HG02763 (cell line): ENCODE results near the gene DPM3.
"Not testable (repeated sequence)": the region's sequence is repeated elsewhere in the genome, so short reads cannot be mapped to it uniquely, and the experiment has no call there.

ENCODE experiments used
- ATAC-seq: cut with Tn5 transposase; IDR thresholded peaks from one replicate; pipeline ENCODE4 v1.9.1; 2021; ENCODE audit warnings: mild to moderate bottlenecking, moderate library complexity; ENCODE audit not compliant: unreplicated experiment

DPM3 gene

DNA sequence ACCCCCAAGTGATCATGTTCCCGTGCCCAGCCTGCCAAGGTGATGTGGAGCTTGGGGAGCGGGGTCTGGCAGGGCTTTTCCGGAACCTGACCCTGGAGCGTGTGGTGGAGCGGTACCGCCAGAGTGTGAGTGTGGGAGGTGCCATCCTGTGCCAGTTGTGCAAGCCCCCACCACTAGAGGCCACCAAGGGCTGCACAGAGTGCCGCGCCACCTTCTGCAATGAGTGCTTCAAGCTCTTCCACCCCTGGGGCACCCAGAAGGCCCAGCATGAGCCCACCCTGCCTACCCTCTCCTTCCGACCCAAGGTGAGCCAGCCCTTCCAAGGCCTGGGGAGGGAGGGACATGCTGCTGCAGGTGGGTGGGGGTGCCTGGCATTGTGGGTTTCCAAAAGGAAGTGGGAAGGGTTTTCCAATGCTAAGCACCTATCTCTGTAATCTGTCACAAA is 35.6 kb upstream of the DPM3 start:
- ATAC-seq = no peak

DNA sequence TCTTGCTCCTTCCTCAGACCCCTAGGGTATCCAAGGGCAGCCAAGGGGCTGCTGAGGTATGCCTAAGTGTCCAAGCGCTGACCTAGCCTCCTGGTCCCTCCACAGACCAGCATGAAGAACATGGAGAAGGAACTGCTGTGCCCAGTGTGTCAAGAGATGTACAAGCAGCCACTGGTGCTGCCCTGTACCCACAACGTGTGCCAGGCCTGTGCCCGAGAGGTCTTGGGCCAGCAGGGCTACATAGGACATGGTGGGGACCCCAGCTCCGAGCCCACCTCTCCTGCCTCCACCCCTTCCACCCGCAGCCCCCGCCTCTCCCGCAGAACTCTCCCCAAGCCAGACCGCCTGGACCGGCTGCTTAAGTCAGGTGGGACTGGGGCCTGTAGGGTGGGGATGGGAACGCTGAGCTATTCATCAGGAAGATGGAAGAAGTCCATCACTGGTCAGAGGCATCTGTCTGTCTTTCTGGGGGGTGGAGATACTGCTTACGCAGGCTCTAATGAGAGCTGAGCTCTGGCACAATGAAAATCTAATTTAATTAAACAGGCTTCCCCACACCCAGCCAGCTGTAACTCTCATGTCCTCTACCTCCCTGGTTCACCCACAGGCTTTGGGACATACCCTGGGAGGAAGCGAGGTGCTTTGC is 35.1 kb upstream of the DPM3 start:
- no peak for ATAC-seq

DNA sequence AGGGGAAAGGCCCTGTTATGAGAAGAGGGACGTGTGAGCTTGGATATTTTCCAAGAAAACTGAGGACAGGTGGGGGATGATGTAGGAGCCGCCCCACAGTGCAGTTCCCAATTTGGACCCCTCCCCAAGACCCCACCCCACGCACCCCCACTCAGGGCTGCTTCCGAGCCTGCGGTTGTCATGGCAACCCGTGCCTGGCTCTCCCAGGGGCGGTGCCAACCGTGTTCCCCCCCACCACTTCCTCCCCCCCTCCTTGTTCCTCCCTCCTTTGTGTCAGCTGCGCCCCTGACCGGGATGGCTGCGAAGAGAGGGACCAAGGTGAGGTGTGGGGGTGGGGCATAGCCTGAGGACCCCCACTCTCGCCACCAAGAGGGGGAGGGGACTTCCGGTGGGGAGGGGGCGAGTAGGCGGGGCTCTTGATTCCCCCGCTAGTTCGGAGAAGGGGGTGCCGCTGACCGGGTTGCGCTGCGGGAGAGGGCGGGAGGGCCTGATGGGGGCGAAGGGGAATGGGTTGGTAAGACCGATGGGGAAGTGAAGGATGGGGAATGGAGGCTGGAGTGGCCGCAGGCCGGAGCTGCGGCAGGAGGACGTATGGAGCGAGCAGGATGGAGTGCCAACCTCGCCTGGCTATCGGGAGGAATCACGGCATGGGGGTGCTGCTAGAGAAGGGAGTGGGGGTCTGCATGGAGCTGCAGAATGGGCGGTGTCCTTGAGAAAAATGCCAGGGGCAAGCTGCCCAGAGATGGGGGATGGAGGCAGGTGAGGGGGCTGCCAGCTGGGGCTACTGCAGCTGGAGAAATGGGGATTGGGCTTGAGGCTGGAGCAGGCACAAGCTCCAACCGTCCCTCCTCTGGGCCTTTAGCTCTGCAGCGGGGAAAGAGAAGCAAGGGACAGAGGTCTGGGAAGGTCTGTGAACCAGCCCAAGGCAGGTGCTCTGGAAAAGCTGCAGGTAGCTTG is 34.3 kb upstream of the DPM3 start:
- no peak for ATAC-seq

DNA sequence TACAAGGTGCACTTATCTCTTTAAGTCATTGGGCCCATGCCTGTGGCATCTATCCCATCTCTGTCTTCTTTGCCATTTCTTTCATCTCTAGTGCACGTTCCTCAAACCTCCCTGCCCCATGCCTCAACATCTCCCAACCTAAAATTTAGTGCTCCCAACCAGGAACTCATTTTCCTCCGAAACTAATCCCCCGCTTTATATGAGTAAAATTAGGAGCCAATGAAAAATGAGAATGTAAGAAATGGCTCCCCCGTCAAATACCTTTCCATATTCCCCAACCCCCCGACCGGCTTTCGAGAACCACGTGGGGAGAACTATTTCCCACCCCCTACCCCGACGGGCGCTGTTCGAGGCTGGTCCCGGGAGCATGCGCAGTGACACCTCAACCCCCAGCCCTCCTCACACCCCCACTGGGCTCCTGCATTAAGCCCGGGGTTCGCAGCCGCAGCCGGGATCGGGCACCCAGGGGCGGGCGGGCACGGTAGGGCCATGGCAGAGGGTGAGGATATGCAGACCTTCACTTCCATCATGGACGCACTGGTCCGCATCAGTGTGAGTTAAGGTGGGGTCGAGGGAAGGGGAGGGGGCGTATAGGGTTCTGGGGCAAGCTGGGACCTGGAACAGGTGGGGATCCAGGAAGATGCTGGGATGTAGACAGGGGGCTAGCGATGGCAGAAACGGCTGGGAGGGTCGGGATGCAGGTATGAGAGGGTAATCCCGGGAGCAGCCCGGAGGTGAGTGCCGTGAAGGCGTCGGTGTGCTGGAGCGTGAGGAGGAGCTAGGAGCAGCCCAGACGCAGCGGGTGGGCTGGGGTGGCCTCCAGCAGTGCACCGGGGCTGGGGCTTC is 33.4 kb upstream of the DPM3 start, which contains the start of gene TRIM46:
TRIM46 (plus strand) TSS at position 372 of the 846 bp plus-strand sequence; CDS start at position 490, 118 bp downstream.
- no peak for ATAC-seq

DNA sequence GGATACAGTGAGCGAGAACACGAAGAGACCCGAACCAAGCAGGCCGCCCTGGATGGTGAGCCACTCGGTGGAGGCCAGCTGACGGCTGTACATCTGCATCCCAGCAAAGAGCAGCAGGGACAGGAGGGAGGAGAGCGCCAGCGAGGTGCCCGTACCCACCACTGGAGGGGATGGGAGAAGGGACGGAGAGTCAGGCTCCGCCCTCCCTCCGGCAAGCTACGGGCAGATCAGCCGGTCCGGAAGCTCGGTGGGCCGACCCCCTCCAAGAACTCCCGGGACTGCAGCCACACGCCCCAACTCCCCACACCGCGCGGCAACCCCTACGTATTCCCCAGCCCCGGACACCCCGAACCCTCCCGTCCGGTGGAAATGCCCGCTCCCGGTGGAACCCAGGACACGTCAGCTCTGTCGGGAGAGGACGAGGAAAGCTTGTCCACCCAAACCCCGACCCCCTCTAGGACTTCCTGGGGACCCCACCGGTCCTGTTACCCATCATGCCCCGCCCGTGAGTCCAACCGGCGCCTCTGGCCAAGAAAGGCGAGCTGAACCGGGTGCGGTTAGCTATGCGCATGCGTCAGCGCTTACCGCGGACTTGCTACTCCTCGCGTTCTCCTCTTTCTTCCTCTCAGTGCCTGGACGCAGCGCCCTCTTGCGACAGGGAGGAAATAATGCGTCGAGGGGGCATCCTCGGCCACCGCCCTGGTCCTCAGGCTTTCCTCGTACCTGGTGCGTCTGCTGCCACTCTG is 32.6 kb upstream of the DPM3 start, which contains the start of gene KRTCAP2:
KRTCAP2 (minus strand) TSS at position 573 of the 746 bp plus-strand sequence; CDS start at position 493, 80 bp downstream.
- ATAC-seq = peak; percentile 86

DNA sequence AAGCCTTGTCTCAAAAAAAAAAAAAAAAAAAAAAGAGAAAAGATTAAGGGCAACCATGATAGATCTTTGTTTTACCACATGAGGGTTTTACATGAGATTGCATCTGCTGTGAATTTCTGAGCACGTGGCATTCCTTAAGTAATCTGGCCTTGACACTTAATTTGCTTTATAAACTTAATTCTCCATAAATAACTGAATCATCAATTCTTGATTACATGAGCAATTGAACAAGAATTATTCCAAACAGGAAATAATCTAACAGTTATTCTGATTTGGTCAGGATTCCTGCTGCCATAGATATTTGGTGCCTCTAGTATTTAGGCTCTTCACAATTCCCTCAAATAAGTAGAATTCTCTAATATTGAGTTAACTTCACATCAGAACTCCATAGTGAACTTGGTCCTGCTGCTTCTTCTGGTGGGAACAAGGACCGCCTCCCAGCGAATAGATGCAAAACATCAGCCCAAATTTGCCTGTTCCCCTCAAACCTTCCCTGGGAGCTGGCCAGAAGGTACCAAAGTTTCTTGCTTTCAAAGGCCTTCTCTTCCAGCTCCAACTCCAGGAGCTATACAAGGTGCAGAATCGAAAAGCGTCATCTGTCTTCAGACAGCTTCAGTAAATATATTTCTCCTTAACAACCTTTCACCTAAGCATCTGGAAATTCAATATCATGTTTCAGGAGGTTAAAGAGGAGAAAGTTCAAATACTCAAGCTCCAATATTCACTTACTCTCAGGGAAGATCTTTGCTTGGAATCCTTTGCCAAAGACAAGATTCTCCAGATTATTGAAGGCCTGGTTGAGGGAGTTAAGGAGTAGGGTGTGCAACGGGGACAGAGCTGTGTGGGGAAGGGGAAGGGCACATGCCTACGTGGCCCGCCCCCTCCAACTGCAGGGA is 31.8 kb upstream of the DPM3 start:
- ATAC-seq = peak; percentile 5

DNA sequence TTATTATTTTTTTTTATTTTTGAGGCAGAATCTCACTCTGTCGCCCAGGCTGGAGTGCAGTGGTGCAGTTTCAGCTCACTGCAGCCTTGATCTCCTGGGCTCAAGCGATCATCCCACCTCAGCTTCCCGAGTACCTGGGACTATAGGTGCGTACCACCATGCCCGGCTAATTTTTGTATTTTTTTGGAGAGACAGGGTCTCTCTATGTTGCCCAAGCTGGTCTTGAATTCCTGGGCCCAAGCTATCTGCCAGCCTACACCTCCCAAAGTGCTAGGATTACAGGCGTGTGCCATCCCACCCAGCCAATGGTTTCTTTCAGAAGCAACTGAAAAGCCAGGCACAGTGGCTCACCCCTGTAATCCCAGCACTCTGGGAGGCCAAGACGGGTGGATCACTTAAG is 30.5 kb upstream of the DPM3 start:
- ATAC-seq = no peak

DNA sequence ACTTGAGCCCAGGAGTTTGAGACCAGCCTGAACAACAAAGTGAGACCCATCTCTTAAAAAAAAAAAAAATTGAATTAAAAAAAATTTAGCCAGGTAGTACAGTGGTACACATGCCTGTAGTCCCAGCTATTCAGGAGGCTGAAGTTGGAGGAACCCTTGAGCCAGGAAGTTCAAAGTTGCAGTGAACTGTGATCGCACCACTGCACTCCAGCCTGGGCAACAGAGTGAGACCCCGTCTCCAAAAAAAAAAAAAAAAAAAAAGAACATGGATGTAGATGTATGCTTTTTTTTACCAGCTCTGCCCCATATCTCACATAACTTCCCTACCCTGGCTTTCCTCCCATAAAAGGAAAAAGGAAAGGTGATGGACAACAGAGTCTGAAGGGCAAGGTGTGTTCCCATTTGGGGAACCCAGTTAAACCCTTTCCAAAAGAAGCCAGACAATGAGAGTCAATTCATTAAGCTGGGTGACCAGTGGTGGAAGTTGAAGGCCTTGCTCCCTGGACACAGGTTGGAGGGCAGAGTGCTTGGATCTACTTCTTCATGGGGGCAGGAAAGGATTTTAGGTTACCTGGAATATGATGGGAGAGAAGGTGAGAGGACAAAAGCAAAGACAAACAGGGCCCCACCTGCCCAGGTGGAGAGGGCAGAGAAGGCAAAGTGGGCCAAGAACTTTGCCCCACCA is 29.9 kb upstream of the DPM3 start:
- ATAC-seq = no peak

DNA sequence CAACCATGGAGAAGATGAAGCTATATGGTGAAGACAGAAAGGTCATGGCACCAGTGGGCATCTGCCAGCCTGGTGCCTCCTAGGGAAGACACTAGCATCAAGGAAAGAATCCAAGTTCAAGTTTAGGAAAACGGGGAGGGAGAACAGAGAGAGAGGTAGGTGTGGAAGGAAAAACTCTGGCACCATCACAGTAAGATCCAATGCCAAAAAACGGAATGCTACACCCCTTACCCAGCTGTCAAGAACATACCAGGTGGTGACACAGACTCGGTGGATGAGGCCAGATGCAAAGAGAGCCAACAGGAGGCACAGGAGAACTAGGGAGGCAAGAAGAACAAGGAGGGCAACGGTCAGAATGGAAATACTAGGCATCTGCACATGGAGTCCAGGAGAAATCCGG is 29.2 kb upstream of the DPM3 start:
- no peak for ATAC-seq

DNA sequence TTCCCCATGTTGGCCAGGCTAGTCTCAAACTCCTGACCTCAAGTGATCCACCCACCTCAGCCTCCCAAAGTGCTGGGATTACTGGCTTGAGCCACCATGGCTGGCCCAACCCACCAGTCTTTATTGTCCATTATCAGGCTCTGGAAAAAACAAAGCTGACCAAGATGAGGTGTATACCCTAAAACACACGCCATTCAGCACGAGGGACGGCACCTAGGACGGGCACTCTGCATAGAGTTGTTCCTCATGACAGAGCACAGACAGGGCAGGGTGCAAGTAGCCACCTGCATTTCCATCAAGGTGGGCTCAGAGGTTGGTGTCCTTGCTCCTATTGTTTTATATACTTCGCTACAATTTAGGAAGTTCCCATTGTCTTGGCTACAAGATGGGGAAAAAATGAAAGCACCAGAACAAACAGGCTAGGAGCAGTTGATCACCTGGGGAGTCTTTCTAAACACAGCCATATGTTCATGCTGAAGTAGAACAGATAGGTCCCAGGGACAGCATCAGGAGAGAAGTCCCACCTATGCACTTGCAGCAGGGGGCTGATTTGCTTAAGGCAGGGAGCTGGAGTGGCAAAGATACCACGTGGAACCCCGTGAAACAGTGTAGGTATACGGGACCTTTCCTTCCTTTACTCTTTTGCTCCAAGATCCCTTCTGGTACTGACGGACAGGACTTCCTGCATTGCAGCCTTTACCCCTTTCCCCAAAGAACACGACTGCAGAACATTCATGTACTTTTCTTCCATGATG is 28.3 kb upstream of the DPM3 start:
- no peak for ATAC-seq

- not testable (repeated sequence) for ATAC-seq
Observed at GRCh38 chr1:155168105-155168445, 27.7 kb upstream of the DPM3 start.

- ATAC-seq = no peak
Observed at GRCh38 chr1:155167166-155168104, 27.1 kb upstream of the DPM3 start.

DNA sequence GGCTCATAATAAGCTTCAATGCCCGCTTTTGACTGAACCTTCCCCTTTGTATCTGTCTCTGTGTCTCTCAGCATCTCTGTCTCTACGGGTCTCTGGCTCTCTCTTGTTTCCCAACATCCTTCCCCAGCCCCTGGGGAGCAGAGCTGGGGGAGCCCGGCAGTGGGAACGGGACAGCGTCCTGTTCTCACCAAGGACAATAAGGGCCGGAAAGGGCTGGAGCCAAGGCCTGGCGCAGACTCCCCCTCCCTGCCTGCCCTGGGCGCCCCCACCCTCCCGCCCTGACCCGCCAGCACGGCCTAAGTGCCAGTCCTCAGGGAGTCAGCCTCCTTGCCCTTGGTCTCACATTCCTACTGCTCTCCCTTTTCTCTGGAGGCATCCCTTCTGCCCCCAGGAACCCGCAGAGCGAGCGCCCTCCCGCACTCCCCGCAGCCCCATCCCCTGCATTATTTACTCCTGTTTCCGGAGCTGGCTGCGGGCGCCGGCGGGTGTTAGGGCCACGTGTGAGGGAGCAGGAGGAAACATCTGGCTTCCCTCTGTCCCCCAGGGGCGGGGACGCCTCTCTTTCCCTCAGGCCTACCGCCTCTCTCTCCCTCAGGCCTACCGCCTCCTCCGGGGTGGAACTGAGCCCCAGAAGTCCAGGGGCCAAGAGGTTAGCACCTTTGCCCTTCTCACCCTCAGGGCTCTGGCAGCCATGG is 26.3 kb upstream of the DPM3 start:
- no peak for ATAC-seq

DNA sequence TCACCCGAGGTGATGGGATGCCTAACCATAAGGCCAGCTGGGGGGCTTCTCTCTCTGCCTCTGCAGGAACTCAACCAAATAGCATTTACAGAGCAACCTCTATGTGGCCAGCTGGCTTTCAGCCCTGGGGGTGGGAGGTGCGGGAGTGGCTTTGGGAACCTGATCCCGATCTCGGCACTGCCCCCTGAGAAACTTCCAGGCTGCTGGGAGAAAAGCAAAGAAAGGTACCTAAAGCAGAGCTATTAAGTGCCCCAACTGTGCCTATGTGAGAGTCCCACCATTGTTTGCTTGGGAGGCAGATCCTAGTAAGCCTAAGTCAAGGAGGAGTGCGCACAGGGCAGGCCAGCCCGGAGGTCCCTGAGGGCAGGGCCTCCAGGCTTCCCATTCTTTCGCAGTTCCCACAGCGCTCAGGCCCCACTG is 25.7 kb upstream of the DPM3 start:
- ATAC-seq = no peak

- ATAC-seq = not testable (repeated sequence)
Observed at GRCh38 chr1:155164625-155165024, 24.3 kb upstream of the DPM3 start.

- not testable (repeated sequence) for ATAC-seq
Observed at GRCh38 chr1:155163785-155164184, 23.5 kb upstream of the DPM3 start.
